ENCODE measurements around the gene CASZ1. TPM values are rescaled to one million over a fixed set of nuclear protein-coding genes. Genes with fewer than 3 reads are reported as not detected.

The CASZ1 gene
- total and polyA plus RNA-seq, 5 donors from 2014 or later, result 0.57 to 55.1 (median 1.1) TPM

DNA sequence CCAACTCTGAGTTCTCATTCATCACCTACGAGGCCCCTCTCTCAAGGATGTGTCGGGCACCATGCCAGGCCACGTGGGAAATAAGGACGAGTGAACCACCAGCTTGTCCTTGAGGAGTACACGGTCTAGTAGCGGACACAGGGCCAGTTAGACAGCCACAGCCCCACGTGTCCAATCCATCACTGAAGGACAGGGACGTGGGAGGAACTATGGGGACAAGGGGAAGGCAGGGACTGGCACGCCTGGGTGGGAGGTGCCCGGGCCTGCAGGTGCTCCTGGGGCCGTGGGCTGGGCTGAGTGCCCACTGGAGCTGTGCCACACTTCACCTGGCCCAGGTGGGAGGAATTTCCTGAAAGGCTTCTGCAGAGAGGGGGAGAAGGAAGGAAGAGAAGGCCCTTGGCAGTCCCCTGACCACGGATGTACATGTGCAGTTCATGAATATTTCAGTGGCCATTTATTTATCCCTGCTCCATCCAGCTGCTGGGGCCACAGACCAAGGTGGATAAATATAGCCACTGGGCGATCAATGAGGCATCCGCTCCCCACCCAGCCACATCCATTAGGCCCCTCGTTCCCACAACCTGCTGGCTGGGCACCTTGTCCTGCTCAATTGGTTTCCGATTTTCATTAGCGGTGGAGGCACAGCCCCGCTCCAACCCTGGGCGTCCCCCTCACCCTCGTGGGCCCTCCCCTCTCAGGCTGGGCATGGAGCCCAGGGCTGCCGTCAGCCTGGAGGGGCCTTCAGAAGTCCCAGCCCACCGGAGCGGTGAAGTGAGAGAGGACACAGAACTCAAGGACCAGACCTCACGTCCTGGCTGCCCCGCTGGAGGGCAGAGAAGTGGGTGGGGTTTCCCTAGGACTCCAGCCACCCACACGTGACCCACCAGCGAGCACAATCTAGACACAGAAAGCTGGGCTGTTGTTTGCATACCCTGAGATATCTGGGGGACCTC, 59.5 kb downstream of the CASZ1 start:
- Mint-ChIP-seq H3K27me3 (peaks cover 11% of the 10 kb centered on the region), H3K9me3 (no peaks in the 10 kb centered on the region), H3K27ac (no peak overlapping the region), H3K4me1 (no peaks in the 10 kb centered on the region), H3K36me3 (no peaks in the 10 kb centered on the region), H3K4me3 (no peak overlapping the region)
- Histone ChIP-seq H3K27me3 (ENCODE audit: control insufficient read depth, insufficient read depth, low read length) (no peaks in the 10 kb centered on the region), H3K4me1 (ENCODE audit: control insufficient read depth, insufficient read depth, low read length, poor library complexity, severe bottlenecking) (no peaks in the 10 kb centered on the region), H3K27ac (ENCODE audit: insufficient read depth, low read length, poor library complexity, severe bottlenecking) (no peak overlapping the region), H3K36me3 (ENCODE audit: control insufficient read depth, insufficient read depth, low read length) (no peaks in the 10 kb centered on the region), H3K9me3 (ENCODE audit: control insufficient read depth in 2 of 2, low read length in 2 of 2) (no peaks in the 10 kb centered on the region), H3K4me3 (ENCODE audit: low read depth, low read length) (no peak overlapping the region)
- DNase-seq (no peak), ATAC-seq (ENCODE audit: low read depth in 2 of 2) (no peak)

DNA sequence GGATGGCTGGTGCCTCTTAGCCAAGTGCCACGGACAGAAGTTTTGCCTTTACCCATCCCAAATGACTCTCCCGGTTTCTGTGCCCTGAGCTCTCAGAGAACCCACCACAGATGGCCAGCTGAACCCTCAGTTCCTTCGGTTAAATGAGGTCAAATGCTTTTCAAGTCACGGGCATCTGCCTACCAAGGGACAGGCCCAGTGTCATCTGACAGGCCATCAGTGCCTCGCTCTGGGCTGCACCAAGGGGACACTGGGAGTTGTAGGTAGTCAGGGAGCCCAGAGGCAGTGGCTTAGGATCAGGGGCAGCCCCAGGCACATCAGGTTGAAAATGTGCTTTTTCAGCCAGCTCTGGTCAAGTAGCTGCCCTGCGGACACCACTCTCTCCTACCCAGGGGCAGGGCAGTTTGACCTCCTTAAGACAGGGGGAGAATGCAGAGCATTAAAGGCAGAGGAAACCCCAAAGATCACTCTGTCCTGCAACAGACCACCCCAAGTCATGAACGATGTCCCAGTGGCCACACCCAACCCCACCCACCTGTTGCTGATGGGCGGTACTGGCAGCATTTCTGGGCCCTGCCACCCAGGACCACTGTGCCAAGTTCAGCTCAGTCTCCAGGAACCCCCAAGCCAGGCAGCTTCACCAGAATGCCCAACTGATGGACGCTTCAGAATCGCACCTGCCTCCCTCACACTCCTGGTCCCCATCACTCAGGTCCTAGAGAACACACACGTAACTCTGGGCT, 60.7 kb downstream of the CASZ1 start:
- Histone ChIP-seq H3K27ac (ENCODE audit: insufficient read depth, low read length, poor library complexity, severe bottlenecking) (no peak overlapping the region), H3K9me3 (ENCODE audit: control insufficient read depth in 2 of 2, low read length in 2 of 2) (no peaks in the 10 kb centered on the region), H3K4me1 (ENCODE audit: control insufficient read depth, insufficient read depth, low read length, poor library complexity, severe bottlenecking) (no peaks in the 10 kb centered on the region), H3K36me3 (ENCODE audit: control insufficient read depth, insufficient read depth, low read length) (no peaks in the 10 kb centered on the region), H3K27me3 (ENCODE audit: control insufficient read depth, insufficient read depth, low read length) (no peaks in the 10 kb centered on the region), H3K4me3 (ENCODE audit: low read depth, low read length) (no peak overlapping the region)
- H3K4me3 Mint-ChIP-seq, result no peak overlapping the region
- no peaks in the 10 kb centered on the region for H3K4me1 Mint-ChIP-seq
- ATAC-seq (ENCODE audit: low read depth in 2 of 2) (no peak), DNase-seq (no peak)
- H3K9me3 Mint-ChIP-seq, result no peaks in the 10 kb centered on the region
- H3K27ac Mint-ChIP-seq, result no peak overlapping the region
- no peaks in the 10 kb centered on the region for H3K36me3 Mint-ChIP-seq
- peaks cover 11% of the 10 kb centered on the region for H3K27me3 Mint-ChIP-seq

- Mint-ChIP-seq H3K27me3 (peaks cover 6% of the 10 kb centered on the region), H3K4me3 (no peak overlapping the region)
- H3K4me1 ChIP-seq (ENCODE audit: control insufficient read depth, insufficient read depth, low read length, poor library complexity, severe bottlenecking), result no peaks in the 10 kb centered on the region
These were observed 61.4 kb downstream of the CASZ1 start for GRCh38 chr1:10734962-10735544.

DNA sequence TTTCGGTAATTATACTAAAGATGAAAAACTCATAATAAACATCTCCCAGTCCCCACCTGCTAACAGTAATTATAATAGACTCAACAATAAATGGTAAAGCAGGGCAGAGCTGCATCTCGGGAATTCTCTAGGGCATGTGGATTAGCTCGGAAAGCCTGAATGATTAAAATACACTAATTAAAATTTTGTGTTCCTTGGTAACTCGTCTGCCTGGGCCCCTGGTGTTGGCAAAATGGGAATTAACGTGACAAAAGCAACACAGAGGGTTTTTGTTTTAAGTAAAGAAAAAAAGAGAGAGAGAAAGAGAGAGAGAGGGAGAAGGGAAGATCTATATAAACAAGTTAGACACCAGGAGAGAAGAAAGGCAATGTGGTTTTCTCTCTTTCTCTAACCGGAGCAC, 62.1 kb downstream of the CASZ1 start:
- ATAC-seq (ENCODE audit: low read depth in 2 of 2) (no peak), DNase-seq (no peak)
- Histone ChIP-seq H3K4me3 (ENCODE audit: low read depth, low read length) (no peak overlapping the region), H3K36me3 (ENCODE audit: control insufficient read depth, insufficient read depth, low read length) (no peaks in the 10 kb centered on the region), H3K4me1 (ENCODE audit: control insufficient read depth, insufficient read depth, low read length, poor library complexity, severe bottlenecking) (no peaks in the 10 kb centered on the region), H3K27me3 (ENCODE audit: control insufficient read depth, insufficient read depth, low read length) (no peaks in the 10 kb centered on the region), H3K9me3 (ENCODE audit: control insufficient read depth in 2 of 2, low read length in 2 of 2) (no peaks in the 10 kb centered on the region), H3K27ac (ENCODE audit: insufficient read depth, low read length, poor library complexity, severe bottlenecking) (no peak overlapping the region)
- H3K4me3 Mint-ChIP-seq, result no peak overlapping the region
- H3K9me3 Mint-ChIP-seq, result no peaks in the 10 kb centered on the region
- H3K4me1 Mint-ChIP-seq, result no peaks in the 10 kb centered on the region
- peaks cover 9% of the 10 kb centered on the region for H3K27me3 Mint-ChIP-seq
- H3K36me3 Mint-ChIP-seq, result no peaks in the 10 kb centered on the region
- no peak overlapping the region for H3K27ac Mint-ChIP-seq

More at GRCh38 chr1:10734962-10735544, 61.4 kb downstream of the CASZ1 start:
- DNase-seq (no peak), ATAC-seq (ENCODE audit: low read depth in 2 of 2) (no peak)
- Mint-ChIP-seq H3K27ac (no peak overlapping the region), H3K9me3 (no peaks in the 10 kb centered on the region), H3K4me1 (no peaks in the 10 kb centered on the region), H3K36me3 (no peaks in the 10 kb centered on the region)
- no peak overlapping the region for H3K27ac ChIP-seq (ENCODE audit: insufficient read depth, low read length, poor library complexity, severe bottlenecking)
- no peaks in the 10 kb centered on the region for H3K9me3 ChIP-seq (ENCODE audit: control insufficient read depth in 2 of 2, low read length in 2 of 2)
- H3K36me3 ChIP-seq (ENCODE audit: control insufficient read depth, insufficient read depth, low read length), result no peaks in the 10 kb centered on the region
- no peak overlapping the region for H3K4me3 ChIP-seq (ENCODE audit: low read depth, low read length)
- H3K27me3 ChIP-seq (ENCODE audit: control insufficient read depth, insufficient read depth, low read length), result no peaks in the 10 kb centered on the region

DNA sequence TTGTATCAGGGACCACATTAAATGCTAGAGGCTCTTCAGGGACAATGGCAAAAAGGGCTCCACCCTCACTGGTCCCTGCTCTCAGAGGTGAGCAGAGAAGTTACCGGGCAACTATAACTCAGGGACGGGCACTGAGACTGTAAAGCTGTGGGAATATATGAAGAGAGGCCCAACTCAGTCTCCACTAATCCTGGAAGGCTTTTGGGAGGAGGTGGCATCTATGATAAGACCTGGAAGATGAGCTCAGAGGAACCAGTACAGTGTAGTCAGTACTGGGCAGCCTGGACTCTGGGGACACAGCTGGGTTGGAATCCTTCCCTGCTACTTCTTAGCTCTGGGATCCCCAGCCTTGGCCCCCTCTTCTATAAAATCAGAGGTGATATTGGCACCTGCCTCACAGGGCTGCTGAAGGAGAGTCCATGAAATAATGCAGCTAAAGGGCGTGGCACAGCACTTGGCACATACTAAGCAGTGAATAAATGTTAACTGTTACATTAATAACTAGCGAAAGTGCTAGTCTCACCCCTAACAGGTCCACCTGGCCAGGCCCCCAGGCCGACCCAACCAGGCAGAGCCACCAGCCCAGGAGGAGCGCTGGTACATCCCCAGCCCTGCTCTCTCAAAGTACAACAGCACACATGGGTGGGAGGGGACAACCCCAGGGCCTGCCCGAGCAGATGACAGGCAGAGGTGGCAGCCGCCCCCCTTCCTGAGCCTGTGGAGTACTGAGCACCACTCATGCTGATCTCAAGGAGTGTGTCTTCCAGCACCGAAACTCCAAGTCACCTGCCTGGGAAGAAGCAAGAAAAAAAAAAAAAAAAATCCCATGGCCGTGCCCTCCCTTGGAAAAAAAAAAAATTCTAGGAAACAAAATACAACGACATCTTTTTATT, 62.7 kb downstream of the CASZ1 start:
- H3K4me3 Mint-ChIP-seq, result no peak overlapping the region

GRCh38 chr1:10730985-10731384, 65.5 kb downstream of the CASZ1 start:
- peaks cover 9% of the 10 kb centered on the region for H3K27me3 Mint-ChIP-seq
- H3K4me3 ChIP-seq (ENCODE audit: low read depth, low read length), result no peak overlapping the region
- H3K4me1 ChIP-seq (ENCODE audit: control insufficient read depth, insufficient read depth, low read length, poor library complexity, severe bottlenecking), result no peaks in the 10 kb centered on the region
- no peaks in the 10 kb centered on the region for H3K36me3 ChIP-seq (ENCODE audit: control insufficient read depth, insufficient read depth, low read length)
- H3K4me1 Mint-ChIP-seq, result no peaks in the 10 kb centered on the region
- DNase-seq, result no peak
- no peak overlapping the region for H3K27ac Mint-ChIP-seq
- no peaks in the 10 kb centered on the region for H3K36me3 Mint-ChIP-seq
- H3K4me3 Mint-ChIP-seq, result no peak overlapping the region
- no peaks in the 10 kb centered on the region for H3K27me3 ChIP-seq (ENCODE audit: control insufficient read depth, insufficient read depth, low read length)
- no peaks in the 10 kb centered on the region for H3K9me3 Mint-ChIP-seq
- ATAC-seq (ENCODE audit: low read depth in 2 of 2), result no peak
- H3K9me3 ChIP-seq (ENCODE audit: control insufficient read depth in 2 of 2, low read length in 2 of 2), result no peaks in the 10 kb centered on the region
- no peak overlapping the region for H3K27ac ChIP-seq (ENCODE audit: insufficient read depth, low read length, poor library complexity, severe bottlenecking)

More for the DNA sequence above, 62.7 kb downstream of the CASZ1 start:
- Mint-ChIP-seq H3K27me3 (peaks cover 9% of the 10 kb centered on the region), H3K27ac (no peak overlapping the region), H3K4me1 (no peaks in the 10 kb centered on the region), H3K36me3 (no peaks in the 10 kb centered on the region), H3K9me3 (no peaks in the 10 kb centered on the region)
- ATAC-seq (ENCODE audit: low read depth in 2 of 2) (no peak), DNase-seq (no peak)
- Histone ChIP-seq H3K27ac (ENCODE audit: insufficient read depth, low read length, poor library complexity, severe bottlenecking) (no peak overlapping the region), H3K4me3 (ENCODE audit: low read depth, low read length) (no peak overlapping the region), H3K9me3 (ENCODE audit: control insufficient read depth in 2 of 2, low read length in 2 of 2) (no peaks in the 10 kb centered on the region), H3K36me3 (ENCODE audit: control insufficient read depth, insufficient read depth, low read length) (no peaks in the 10 kb centered on the region), H3K27me3 (ENCODE audit: control insufficient read depth, insufficient read depth, low read length) (no peaks in the 10 kb centered on the region), H3K4me1 (ENCODE audit: control insufficient read depth, insufficient read depth, low read length, poor library complexity, severe bottlenecking) (no peaks in the 10 kb centered on the region)

All from CD4-positive, CD25-positive, alpha-beta regulatory T cell (primary cell).